GM18505 (cell line): ENCODE data around the gene DMD.
"Not testable (repeated sequence)": the region's sequence is repeated elsewhere in the genome, so short reads cannot be mapped to it uniquely, and the experiment has no call there.

Experiments used
- ATAC-seq: cut with Tn5 transposase; IDR thresholded peaks from one replicate; pipeline ENCODE4 v1.9.1; 2021; ENCODE audit not compliant: unreplicated experiment
- POLR2A ChIP-seq: IDR thresholded peaks from 4 replicates; pipeline ENCODE4 v1.6.1; 2011; ENCODE audit warnings: borderline replicate concordance; ENCODE audit not compliant: insufficient read depth, insufficient read length; ENCODE audit errors: extremely low read depth

DMD gene

DNA sequence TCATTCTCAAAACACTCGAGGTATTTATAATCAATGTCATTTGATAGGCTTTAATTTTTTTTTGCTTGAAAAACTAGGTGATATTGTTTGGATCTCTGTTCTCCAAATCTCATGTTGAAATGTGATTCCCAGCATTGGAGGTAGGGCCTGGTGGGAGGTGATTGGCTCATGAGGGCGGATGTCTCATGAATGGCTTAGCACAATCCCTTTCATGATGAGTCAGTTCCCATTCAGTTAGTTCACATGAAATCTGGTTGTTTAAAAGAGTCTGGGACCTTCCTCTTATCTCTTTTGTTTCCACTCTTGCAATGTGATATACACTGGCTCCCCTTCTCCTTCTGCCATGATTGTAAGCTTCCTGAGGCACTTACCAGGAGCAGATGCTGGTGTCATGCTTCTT, 638.7 kb downstream of the DMD start:
- no peak for TF ChIP-seq POLR2A
- ATAC-seq: no peak

DNA sequence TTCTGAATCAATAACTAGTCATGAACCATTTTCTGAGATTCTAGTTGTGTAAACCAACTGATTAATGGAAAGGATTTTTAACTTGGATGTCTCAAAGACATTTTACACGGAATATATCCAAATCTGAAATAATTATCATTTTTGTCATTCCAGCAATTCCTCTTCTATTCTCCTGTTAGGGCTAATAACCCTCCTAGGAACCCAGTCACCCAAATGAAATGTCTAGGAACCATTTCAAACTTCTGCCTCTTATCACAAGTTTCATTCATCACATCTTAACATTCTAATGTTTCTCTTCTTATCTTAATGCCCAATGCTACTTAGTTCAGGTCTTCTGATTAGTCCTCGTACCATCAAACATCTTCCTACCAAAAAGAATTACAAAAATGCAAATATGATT, 639.8 kb downstream of the DMD start:
- TF ChIP-seq POLR2A: no peak
- no peak for ATAC-seq

DNA sequence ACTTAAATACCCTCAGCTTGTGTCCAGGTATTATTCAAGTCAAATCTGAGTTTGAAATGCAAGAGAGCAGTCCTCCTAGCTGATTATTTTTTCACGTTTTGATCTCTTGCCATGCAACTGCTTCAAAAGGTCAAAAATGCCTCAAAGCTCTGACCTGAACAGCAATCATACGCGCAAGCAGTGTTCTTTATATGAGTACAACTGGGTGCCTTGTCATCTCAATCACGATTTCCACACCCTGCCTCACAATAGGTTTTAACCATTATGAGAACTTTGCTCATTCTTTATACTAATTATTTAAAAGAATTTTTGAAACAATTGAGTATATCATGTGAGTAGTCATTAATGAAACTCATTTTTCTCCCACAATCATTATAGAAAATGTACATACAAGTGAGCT, 649.1 kb downstream of the DMD start:
- no peak for TF ChIP-seq POLR2A
- no peak for ATAC-seq

DNA sequence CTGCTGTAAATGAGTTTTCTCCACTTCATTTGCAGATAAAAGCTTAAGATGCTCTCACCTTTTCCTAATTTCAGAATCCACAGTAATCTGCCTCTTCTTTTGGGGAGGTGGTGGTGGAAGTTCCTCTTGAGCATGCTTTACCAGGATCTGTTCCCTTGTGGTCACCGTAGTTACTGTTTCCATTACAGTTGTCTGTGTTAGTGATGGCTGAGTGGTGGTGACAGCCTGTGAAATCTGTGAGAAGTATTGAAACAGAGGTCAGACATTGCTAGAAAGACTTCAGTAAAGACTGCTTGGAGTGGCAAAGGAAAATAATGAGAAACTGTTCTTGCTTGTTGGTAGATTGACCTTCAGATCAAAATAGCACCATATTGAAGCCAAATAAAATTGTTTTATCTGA, 666.2 kb downstream of the DMD start:
- TF ChIP-seq POLR2A: no peak
- ATAC-seq: no peak

DNA sequence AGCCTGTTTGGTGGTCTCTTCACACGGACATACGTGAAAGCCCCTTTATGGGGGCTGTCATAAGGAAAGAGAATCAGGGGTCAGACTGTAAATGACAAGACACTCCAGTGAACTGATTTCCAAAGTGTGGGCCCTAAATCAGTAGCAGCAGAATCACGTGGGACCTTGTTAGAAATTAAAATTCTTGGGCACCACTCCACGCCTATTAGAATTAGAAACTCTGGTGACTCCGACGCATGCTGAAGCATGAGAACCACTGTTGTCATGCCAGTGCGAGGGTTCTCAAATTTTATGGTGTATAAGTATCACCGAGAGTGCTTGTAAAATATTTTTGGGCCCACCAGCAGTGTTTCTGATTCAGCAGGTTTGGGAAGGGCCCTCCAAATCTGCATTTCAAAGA, 672.8 kb downstream of the DMD start:
- no peak for TF ChIP-seq POLR2A
- no peak for ATAC-seq

DNA sequence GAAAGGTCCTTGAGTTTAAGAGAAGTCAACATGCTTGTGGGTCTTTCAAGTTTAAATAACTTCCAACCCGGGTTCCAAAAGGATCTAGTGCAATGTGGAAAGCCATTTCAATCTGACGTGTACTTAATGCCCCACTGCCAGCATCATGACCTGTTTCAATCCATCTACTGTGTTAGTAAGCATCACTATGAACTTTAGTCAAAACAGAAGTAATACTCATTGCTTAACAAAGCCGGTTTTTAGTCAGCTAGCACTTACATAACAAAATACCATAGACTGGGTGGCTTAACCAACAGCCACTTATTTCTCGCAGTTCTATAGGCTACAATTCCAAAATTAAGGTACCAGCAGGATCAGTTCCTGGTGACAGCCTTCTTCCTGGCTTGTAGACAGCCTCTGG, 677.5 kb downstream of the DMD start:
- ATAC-seq: peak; percentile 76
- TF ChIP-seq POLR2A: no peak

DNA sequence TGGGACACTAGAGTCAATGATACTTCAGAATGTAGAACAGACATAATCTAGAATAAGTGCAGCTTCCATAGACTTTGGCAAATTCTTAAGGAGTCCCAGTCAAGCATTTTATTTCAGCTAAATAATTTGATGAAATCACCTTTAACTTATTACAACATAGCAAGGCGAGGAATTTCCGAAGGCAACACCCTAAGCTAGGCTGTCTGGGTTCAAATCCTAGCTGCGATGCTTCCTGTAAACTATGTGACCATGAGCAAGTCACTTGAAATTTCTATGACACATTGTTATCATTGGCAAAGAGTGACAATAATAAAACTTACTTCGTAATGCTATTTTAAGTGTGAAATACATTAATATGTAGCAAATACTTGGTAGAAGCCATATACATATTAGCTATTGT, 679.1 kb downstream of the DMD start:
- no peak for TF ChIP-seq POLR2A
- ATAC-seq: no peak

DNA sequence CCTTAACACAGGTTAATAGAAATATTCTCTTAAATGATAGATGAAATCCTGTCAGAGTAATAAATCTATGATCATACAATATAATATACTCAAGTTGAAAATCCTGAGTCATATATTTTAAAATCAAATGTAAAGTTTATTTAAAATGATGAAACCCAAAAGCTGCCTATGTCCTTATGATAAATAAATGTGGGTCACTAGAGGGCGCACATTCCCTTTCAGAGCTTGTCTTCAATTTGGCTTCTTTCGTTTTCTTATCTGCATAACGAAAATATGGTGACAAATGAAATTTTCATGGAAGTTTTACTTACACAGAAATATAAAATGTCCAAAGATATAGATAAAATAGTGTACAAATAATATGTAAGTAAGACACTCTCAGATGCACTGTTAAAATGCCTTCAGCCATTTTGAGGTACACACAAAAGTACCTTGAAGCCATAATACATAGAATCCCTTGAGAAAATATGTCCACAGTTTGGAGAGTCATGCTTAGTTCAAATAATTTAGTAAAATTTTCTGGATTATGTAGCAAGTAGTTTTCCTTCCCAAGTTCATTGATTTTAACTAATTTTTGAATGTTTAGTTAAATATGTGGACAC, 680.4 kb downstream of the DMD start:
- TF ChIP-seq POLR2A: no peak
- no peak for ATAC-seq

DNA sequence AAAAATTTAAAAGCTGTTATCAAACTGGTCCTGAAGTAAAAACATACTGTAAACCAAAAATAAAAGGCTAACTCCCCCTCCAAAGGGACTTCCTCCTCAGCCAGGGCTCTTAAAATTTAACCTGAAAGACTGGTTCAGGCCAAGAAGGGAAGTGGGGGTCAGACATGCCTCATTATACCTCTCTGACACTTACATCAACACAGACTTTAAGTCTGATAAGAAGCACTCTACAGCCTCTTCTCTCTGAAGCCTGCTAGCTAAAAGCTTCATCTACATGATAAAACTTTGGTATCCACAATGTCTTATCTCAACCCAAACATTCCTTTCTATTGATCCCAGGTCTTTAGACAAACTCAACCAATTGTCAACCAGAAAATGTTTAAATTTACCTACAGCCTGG, 682.9 kb downstream of the DMD start:
- ATAC-seq: not testable (repeated sequence)

DNA sequence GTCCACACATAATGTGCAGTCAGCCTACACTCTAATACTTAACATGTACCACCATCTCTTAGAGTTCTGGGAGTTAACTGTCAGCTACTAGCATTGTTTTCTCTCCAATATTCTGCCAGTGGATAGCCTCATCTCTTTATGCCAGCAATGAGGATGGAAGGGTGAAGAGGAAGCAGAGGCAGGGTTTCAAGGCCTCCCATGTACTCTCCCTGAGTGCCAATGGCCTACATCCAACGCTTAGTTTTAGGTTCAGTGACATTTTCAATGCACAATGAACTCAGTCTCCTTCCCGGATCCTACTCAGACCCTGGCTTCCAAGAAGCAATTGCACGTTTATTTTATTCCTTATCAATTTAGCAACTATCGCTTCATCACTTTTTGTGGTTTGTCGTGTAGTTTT, 686.1 kb downstream of the DMD start:
- TF ChIP-seq POLR2A: no peak
- no peak for ATAC-seq

DNA sequence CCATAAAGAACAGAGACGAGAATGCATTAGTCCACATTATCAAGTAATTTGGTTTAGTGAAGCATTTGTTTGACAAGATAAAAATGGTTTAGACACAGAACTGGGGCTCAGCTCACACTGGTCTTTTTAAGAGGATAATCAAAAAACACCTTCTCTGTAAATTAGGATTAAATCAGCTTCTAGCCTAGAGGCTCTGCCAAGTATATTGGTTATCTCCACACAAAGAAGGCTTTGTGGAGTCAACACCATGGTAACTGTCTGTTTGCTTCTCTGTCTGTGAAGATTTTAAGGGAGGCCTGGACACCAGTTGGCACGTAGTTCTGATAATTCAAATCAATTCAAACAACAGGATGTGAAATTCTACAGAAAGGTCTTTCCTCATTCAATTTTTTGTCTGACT, 687.0 kb downstream of the DMD start:
- TF ChIP-seq POLR2A: no peak
- no peak for ATAC-seq

DNA sequence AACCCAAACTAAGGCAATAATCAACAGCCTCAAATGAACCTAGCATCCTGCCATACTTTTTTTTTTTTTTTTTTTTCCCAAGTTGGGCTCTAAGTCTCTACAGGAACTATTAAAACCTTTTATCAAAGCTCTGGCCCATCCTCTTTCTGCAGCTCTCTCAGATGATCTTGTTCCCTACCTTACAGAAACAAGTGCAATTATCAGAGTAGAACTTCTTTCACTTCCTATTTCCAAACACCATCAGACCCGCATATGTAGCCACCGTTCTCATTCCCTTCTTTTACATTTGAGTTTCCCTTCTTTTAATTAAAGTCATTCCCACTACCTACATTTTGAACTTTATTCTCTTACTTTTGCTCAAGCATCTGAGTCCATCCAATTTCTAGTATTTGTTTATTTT, 690.6 kb downstream of the DMD start:
- ATAC-seq: peak; percentile 74
- no peak for TF ChIP-seq POLR2A

DNA sequence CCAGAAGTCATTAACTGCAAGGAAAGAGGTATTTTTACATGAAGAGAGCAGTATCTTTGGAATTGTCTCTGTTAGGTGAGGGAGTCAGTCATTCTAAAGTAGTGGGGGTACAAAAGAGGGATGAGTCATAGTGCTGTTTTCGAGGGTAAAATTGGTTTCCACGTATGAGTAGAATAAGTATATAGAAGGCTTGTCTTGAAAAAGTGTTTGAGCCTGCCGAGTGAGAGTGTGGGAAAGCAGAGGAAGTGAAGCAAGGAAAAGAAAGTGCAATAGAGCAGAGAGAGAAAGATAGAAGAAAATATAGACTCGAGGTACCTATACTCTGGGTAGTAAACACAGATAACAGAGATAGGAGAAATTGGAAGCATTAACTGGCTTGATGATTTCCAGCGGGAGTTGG, 696.4 kb downstream of the DMD start:
- ATAC-seq: peak; percentile 97
- TF ChIP-seq POLR2A: no peak

DNA sequence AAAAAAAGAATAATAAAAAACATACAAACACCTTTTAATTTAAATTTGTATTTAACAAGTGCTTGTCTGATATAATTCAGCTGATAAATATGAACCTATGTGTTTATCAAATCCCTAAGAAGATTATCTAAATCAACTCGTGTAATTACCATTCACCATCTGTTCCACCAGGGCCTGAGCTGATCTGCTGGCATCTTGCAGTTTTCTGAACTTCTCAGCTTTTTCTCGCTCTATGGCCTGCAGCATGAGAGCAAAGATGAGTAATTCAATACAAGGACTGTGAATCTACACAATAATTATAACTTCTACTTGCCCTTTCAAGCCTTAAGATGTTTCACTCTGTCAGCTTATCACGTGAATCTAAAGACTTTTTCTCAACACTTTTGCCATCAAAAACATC, 709.7 kb downstream of the DMD start:
- no peak for ATAC-seq
- TF ChIP-seq POLR2A: no peak

DNA sequence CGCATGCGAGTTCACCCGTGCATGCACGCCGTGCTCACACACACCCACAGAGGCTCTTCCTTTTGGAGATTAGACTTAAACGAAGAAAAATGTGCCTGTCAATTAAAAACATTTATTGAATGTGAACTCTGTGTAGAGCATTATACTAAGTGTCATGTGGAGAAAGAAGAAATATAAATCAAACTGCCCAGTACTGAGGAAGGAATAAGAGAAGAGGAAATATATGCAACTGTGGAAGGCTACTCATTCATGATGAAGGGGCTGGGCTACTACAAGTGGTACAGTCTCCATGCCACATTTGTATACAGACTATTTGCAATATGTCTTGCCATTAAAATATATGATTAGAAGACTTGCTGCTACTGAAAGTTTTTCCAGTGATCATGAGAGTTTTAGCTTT, 714.7 kb downstream of the DMD start:
- TF ChIP-seq POLR2A: no peak
- ATAC-seq: no peak
